GM19324 (cell line): ENCODE measurements around the gene BBS7.

Experiments
- ATAC-seq: cut with Tn5 transposase; IDR thresholded peaks from one replicate; pipeline ENCODE4 v1.9.1; 2021; ENCODE audit warnings: mild to moderate bottlenecking, moderate library complexity; ENCODE audit not compliant: unreplicated experiment, low FRiP score

BBS7 gene

DNA sequence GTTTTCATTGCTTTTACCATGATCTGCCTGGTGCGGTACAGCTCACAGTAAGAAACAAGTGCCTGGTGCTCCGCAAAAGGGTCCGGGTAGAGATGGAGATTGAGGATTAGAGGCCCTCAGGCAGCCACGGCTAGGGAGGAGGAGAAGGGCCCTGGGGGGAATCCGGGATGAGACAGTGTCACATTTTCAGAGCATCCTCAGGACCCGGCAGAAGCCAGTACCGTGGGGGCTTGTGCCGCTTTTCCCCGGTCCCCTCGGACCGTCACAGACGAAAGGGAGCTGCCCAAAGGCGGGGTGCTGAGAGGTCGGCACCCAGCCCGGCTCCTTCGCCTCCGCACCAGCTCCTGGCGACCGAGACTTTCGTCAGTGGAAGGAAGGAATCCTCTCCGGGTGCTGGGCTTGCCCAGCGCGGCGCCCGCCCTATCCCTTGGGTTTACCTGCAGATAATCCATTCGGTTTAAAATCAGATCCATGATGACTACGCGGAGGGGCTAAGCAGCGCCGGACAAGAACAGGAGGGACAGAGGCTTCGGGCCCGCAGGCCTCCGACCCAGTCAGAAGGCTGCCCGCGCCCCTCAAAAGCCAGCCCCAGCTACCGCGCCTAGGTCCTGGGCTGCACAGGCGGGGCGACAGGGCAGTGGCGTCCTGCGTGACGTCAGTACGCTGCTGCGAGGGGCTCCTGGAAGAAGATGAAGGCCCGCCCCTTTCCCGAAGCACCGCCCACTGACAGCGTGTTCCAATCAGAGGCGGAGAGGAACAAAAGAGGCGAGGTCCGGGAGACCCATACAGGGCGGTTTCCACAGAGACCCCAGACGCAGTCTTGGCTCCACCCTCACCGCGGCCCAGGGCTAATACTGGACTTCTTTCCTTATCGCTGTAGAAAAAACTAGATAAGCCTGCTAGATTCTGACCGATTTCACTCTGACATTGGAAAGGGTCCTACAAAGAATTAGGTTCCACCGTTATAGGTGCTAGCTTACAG is at the start of gene BBS7:
TSS of gene BBS7 (minus strand) at position 634 of the 982 bp plus-strand sequence. CDS start at position 473, 161 bp downstream.
- peak; percentile 100 for ATAC-seq

GRCh38 chr4:121913667-121914066 is 43.4 kb upstream of the BBS7 start:
- ATAC-seq = no peak

DNA sequence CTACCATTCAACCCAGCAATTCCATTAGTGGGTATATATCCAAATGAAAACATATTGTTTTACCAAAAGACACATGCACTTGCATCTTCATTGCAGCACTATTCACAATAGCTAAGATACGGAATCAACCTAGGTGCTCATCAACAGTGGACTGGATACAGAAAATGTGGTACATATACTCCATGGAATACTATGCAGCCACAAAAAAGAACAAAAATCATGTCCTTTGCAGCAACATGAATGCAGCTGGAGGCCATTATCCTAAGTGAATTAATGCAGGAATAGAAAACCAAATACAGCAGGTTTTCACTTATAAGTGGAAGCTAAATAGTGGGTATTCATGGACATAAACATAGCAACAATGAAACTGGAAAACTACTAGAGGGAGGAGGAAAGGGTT is 38.1 kb upstream of the BBS7 start:
- ATAC-seq = no peak

DNA sequence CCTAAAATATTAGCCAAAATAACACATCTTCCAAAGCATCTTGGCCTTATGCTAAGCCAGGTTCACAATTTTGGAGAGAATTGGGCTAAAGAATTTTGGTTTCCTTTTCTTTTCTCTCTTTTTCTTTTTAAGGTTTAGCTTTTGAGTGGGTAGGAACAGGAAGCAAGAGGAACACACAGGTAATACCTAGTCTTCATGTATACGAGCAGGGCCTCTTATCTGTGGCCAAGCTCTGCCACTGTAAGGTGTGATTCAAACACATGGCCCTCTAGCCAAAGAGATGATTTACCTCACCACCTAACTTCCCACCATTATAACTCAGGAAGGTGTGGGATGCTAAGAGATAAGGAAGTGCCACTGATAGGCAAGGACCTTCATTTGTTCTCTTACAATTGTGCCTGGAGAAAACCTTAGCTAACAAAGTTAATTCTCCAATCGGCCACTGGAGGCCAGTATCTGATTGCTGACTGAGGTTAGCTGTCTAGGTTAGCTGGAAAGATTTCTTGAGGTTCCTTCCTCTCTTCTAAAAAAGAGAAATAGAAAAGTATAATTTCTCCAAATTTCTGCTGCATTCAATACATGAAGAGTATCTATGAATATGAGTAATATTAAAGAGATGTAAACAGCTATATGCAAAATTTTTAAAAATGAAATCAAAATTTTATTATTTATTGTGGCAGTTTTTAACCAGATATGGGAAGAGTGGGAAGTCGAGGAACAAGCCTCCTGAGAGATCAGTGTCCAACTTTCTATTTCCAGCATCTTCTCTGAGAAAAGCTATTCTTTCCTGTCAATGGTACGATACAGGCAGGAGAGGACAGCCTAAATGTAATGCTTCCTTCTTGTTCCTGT is 30.1 kb upstream of the BBS7 start:
- peak; percentile 80 for ATAC-seq

DNA sequence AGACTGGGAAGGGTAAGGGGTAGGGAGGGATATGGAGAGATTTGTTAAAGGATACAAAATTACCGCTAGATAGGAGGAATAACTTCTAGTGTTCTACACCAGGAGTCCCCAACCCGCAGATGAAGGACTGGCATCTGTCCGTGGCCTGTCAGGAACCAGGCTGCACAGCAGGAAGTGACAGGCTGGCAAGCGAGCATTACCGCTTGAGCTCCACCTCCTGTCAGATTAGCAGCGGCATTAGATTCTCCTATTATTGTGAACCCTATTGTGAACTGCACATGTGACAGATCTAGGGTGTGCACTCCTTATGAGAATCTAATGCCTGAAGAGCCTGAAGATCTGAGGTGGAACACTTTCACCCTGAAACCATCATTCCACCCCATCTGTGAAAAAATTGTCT is 27.9 kb upstream of the BBS7 start:
- ATAC-seq = no peak

DNA sequence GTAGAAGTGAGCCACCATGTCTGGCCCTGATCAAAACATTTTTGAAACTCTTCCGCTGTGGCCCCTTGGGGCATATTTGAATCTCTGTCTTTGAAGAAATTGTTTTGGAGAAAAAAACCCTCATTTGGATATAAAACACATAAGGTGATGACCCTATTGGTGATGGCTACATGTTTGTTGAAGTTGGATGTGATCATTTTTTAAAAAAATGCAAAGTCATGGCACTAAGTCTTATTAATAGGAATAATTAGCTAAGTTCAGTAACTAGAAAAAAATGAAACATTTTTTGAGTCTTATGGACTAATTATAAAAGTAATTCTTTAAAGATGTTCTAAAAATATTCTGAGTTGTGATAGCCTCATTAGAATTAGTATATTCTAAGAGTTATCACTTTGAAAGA is 17.9 kb upstream of the BBS7 start:
- no peak for ATAC-seq

GRCh38 chr4:121885115-121885514 is 14.8 kb upstream of the BBS7 start:
- ATAC-seq = no peak

- no peak for ATAC-seq
Measured at GRCh38 chr4:121881158-121881557, 10.9 kb upstream of the BBS7 start.

DNA sequence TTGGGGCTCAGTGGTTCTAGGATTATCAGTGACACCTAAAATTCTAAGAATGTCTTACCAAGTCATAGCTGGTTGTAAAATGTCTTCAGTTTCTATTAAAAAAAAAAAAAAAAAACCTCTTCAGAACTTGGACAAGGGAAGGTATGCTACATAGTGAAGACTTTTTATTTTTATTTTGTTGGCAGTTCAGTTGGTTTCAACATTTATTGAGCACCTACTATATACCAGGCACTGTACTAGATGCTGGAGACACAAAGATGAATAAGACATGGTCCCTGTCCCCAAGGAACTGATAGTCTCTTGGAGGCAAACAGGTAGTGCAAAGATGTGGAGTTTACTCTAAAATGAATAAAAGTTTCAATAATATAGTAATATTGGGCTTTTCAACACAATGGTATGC is 8.9 kb upstream of the BBS7 start:
- no peak for ATAC-seq

DNA sequence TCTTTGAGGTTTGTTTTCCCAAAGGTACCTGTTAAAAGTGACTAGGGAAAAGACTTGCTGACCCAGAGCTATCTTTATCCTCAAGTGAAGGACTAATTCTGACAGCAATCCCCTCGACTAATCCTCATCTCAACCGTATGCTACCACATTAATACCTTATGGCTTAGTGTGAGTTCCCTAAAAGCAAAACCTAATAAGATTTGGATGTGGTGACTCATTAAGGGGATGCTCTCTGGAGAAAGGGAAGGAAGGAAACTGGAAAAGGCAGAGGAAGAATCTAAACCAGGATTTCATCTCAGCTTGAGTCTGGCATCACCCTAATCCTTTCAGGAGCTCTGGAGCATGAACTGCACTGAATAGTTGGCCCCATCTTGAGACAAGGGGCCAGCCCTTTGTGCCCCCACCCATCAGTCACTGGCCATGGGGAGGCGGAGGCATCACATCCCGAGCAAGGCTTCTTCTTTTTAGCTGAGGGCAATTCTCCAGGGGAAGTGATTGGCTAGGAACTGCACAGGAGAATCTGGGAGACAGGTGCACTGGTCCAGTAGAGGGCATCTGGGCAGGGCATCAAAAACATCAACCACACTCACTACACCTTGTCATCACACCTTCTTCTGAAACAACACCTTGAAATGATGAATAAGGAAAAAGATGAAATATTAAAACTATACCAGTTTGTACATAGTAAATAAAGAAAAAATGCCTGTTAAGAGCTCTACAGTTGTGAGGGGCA is 6.9 kb upstream of the BBS7 start:
- ATAC-seq = no peak

GRCh38 chr4:121876070-121876469 is 5.8 kb upstream of the BBS7 start:
- ATAC-seq = no peak

GRCh38 chr4:121875652-121876051 is 5.4 kb upstream of the BBS7 start:
- no peak for ATAC-seq

GRCh38 chr4:121873604-121874003 is 3.3 kb upstream of the BBS7 start:
- no peak for ATAC-seq

DNA sequence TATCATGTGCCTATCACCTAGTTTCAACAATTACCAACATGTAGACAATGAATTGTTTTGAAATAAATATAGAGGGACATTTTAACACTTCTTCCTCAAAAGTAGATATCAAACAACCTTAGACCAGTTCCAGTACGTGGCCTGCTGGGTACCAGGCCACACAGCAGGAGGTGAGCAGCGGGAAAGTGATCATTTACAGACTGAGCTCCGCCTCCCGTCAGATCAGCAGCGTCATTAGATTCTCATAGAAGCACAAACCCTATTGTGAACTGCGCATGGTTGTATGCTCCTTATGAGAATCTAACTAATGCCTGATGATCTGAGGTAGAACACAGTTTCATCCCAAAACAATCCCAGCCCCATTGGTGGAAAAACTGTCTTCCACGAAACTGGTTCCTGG is 6.5 kb downstream of the BBS7 start:
- ATAC-seq = no peak

DNA sequence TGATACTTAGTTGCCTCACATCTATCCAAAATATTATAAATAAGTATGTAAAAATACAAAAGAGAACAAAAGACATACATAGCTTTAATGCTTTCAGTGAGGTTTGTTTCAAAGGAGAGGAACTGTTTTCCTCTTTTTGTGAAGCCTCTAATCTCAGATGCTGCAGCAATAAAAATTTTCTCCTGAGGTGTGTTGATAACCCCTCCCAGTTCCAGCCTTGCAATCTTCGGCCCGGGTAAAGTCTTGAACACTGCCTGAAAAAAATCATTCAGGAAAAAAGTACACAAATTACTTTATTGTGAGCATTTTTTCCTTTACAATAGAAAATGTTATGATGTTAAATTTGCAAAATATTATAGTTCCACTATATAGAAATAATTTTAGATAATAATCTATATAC is 8.8 kb downstream of the BBS7 start:
- ATAC-seq = no peak

DNA sequence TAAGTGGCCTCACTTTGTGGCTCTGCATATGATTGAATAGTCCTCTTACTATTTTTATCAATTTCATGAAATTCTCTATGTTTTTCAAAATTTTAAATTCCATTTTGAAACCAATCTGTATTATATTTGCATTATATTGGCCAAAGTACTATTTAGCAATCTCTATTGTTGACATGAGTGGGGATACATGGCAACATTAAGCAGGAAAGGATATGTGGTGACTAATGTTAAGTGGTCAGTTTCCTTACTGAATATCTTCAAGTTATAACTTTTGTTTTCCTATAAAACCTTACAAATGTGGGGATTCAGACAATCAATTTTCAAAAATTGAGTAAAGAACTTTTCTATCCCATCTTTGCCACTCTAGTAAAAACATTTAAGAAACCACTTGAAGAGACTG is 10.2 kb downstream of the BBS7 start:
- ATAC-seq = no peak

- ATAC-seq = no peak
Measured at GRCh38 chr4:121851354-121851753, 18.9 kb downstream of the BBS7 start.

DNA sequence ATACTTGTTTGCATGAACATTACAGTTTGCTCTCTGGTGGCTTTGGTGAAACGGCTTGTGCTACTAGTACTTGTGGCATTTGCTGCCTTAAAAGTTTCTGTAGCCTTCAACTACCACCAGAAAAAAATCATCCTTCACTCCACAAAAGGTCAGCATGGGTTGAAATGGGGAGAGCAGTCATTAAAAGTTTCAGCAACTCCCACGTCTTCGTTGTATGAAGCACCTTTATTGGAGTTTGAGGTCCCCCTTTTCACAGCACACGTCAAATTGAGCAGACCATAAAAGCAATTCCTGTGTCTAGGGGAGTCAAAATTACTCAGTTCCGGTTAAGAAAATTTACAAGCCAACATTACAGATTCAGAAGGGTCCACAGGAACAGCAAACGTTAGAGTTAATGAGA is 23.6 kb downstream of the BBS7 start:
- no peak for ATAC-seq

DNA sequence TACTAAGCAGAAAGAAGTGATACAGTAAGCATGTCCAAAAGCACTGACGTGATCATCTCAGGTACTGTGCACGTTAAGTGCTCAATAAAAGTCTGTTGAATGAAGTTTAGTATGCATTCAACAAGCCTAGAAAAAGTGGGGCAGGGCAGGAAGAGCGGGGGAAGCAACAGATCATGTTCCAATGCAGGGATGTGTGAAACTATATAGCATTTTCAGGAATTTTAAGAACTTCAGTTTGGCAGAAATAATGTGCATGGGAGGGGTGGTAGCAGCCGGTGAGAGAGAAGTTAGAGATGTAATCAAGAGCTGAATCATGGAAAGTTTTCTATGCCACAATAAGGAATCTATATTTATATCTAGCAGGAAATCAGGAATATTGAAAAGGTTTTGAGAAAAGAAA is 27.4 kb downstream of the BBS7 start:
- no peak for ATAC-seq

DNA sequence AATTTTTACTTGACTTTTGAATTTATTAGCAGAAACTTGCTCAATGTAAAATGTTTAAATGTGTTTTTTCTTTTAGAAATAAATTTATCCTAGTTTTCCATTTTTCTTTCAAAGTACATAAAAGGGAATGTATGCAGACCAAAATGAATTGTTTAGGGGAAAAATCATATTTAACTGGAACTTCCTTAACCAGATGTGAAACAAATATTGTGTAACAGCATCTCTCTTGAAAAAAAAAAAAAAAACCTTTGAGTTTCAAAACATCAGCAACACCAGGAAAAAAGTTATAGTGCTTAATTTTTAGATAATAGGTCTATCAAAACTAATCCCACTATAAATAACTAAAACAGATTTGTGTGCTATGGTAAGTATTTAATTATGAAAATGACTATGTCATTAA is 32.1 kb downstream of the BBS7 start:
- no peak for ATAC-seq

- ATAC-seq = no peak
Measured at GRCh38 chr4:121829511-121829910, 40.8 kb downstream of the BBS7 start.
